ENCODE results near the gene PPTC7.
"Not testable (repeated sequence)": the region's sequence is repeated elsewhere in the genome, so short reads cannot be mapped to it uniquely, and the experiment has no call there.

Gene PPTC7

GRCh38 chr12:110531741-110532333 is 51.3 kb downstream of the PPTC7 start:
- no peak for DNase-seq

- no peak for DNase-seq
Observed at GRCh38 chr12:110530511-110530910, 52.6 kb downstream of the PPTC7 start.

GRCh38 chr12:110528277-110528839 is 54.8 kb downstream of the PPTC7 start:
- no peak for DNase-seq

- DNase-seq, result peak; percentile 49
Observed at GRCh38 chr12:110520876-110521712, 62.0 kb downstream of the PPTC7 start.

GRCh38 chr12:110518014-110518413 is 65.1 kb downstream of the PPTC7 start:
- not testable (repeated sequence) for DNase-seq

GRCh38 chr12:110516995-110517394 is 66.1 kb downstream of the PPTC7 start:
- DNase-seq, result no peak

- no peak for DNase-seq
Observed at GRCh38 chr12:110514363-110514762, 68.8 kb downstream of the PPTC7 start.

- no peak for DNase-seq
Observed at GRCh38 chr12:110513842-110514241, 69.3 kb downstream of the PPTC7 start.

- no peak for DNase-seq
Observed at GRCh38 chr12:110508071-110508586, 75.0 kb downstream of the PPTC7 start.

GRCh38 chr12:110505332-110505731 is 77.8 kb downstream of the PPTC7 start:
- no peak for DNase-seq

GRCh38 chr12:110503432-110503831 is 79.7 kb downstream of the PPTC7 start:
- DNase-seq, result peak; percentile 14

GRCh38 chr12:110501752-110502738 is 81.1 kb downstream of the PPTC7 start, which contains the start of the genes RAD9B and VPS29:
TSS of gene RAD9B (plus strand) at chr12:110502331. CDS start at chr12:110502338, 7 bp downstream.
TSS of gene VPS29 (minus strand) at chr12:110502111. CDS start at chr12:110502051, 60 bp downstream.
- peak; percentile 99 for DNase-seq

GRCh38 chr12:110501399-110501751 is 81.7 kb downstream of the PPTC7 start:
- DNase-seq, result peak; percentile 81

- peak; percentile 69 for DNase-seq
Observed at GRCh38 chr12:110498984-110499706, 84.0 kb downstream of the PPTC7 start.

All from OCI-M1 (cell line).